HG02970 (cell line): ENCODE measurements around the gene NEURL4.

Source experiments
- ATAC-seq: cut with Tn5 transposase; IDR thresholded peaks from one replicate; pipeline ENCODE4 v1.9.1; 2021; ENCODE audit warnings: mild to moderate bottlenecking, moderate library complexity, moderate number of reproducible peaks; ENCODE audit not compliant: unreplicated experiment, low FRiP score

The NEURL4 gene

DNA sequence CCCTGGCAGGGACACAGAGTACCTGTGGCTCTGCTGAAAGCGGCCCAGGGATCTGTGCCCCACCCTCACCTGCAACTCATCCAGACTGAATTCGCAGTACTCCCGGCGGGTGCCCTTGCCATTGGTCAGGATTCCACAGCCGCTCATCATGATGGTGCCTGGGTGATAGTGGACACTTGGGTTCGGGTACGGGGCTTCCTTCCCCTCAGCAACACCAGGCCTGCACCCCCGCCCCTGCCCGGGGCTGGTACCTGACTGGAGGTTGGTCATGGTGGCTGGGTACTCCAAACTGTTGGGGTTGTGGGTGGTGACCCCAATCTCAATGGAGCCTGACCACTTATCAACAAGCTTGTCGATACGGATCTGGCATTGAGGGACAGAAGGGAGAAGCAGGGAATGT is 2.9 kb downstream of the NEURL4 start:
- no peak for ATAC-seq

DNA sequence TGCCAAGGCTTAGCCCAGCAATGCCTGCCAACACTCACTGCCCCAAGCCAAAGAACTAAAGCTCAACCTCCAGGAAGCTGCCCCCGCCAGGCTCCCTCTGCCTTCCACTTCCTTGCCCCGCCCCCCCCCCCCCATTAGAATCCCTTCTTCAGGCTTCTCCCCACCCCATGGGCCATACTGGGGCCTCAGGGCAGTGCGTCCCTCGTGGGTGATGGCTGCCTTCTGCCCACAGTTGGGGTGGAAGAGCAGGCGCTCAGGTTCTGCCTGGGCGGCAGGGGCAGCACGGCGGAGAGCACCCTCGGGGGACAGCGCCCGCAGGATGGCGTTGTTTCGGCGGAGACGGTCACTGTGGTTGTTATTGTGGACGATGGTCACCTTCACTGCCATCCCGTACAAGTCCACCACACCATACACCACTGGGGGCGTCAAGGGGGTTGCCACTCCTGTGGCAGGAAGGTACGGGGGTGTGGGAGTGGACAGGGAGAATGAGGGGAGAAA is 4.1 kb downstream of the NEURL4 start:
- ATAC-seq: no peak

DNA sequence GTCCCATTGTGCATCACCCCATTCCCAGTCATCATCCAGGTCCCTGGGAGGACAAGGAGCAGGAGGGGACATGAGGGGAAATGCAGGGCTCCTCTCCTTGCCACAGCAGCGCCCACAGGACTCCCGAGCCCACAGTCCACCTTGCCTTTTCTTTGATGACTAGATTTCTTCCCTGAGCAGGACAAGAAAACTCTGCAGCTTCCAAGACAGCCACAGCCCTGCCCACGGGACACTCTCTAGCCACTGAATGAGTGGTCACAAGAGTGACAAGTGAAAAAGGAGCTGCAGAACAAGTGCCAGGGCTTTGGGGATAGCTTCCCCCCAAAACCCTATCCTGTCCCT is 4.7 kb downstream of the NEURL4 start:
- ATAC-seq: no peak

DNA sequence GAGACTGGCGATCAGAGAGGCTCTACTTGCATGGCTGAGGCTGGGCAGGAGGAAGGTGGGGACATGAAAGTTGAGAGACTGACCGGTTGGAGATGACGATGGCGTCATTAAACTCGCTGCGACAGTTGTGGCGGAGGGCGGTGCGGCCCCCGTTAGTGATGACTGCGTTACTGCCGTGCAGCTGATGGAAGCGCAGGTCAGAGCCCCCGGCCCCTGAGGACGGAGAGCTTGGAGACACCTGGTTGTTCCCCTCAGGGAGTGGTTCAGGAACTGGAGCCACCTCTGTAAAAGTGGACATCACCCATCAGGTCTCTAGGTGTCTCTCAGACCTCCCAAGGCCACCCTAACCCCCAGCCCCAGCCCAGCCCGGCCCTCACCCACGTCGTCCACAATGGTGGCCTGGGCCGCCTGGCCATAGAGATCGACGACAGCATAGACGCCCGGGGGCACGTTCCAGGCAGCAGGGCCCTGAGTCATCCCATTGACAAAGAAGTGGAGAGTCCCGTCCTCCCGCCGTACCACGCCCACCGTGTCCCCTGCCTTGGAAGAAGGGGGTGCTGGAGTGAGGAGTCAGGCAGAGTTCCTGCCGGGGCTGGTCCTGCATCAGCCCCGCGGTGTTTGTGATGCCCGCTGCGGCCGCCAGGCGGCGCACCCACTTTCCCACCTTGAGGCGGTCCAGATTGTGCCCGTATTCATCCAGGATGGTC is 5.3 kb downstream of the NEURL4 start:
- ATAC-seq: no peak

DNA sequence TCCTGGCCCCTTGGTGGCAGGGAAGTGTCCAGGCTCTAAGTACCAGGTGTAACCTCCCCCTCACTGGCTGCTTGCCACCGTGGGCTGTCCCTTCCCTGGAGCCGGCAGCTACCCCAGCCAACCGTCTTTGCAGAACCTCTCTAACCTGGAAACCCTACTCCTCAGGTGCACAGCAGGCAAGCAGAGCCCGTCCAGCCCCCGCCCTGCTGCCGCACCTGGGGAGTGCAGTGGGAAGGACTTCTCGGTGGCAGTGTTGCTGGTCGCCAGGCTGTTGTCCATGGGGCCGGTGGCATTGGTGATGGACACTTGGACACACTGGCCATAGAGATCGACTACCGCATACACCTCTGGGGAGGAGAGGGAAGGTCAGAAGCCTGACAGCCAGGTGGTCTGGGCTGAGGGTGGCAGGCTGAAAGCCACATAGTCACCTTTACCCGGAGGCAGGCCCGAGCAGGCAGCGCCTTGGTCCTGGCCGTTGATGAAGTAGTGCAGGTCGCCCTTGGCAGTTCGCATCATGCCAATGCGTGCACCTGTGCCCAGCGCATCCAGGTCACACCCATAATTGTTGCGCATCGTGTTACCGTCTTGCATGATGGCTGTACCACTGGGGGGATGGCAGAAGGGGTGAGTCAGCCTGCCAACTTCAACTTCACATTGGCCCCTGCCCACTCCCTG is 6.5 kb downstream of the NEURL4 start:
- no peak for ATAC-seq

DNA sequence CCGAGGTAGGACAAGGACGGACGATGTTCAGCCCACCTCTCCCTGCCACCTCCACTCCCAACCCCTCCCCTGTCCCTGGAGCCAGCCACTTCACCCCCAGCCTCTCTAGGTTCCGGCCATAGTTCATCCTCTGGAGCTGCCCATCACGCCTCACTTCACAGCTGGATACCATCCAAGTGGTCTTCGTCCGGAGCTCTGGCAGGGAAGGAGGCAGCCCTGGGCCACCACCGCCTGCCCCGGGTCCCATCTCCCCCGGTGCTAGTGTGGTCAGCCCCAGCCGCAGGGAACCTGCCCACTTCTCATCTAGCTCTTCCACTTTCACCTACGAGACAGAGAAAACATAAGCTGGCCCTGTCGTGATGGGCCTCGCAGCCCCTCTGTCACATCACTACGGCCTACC is 7.7 kb downstream of the NEURL4 start:
- no peak for ATAC-seq

DNA sequence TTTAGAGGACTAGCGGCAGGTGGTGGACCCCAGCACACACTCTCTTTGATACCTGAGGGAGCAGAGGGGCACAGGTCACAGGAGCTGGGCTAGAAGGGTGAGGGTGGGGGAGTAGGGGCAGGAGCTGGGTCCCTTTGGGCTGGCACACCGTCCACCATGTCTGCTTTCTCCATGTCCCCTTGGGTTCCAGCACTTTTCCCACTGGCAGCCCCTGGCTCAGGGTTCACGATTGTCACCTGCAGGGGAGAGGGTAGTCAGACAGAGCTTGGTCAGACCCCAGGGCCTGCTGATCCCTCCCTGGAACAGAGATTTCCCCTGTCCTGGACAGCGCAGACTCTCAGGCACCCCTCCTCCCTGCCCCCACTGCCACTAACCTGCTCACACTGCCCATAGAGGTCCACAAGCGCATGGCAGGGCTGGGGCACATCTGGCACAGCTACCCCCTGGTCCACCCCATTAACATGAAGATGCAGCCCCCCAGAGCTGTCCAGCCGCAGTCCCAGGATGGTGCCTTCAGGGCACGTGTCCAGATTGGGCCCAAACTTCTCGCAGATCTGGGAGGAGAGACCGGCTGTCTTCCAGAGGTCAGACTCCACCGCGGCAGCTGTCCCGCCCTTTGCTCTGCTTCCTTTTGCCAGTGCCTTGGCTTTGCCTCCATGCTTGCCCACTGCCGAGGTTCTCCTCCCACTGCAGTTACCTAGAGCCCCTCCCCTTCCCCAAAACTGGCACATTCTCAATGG is 10.8 kb downstream of the NEURL4 start:
- no peak for ATAC-seq

DNA sequence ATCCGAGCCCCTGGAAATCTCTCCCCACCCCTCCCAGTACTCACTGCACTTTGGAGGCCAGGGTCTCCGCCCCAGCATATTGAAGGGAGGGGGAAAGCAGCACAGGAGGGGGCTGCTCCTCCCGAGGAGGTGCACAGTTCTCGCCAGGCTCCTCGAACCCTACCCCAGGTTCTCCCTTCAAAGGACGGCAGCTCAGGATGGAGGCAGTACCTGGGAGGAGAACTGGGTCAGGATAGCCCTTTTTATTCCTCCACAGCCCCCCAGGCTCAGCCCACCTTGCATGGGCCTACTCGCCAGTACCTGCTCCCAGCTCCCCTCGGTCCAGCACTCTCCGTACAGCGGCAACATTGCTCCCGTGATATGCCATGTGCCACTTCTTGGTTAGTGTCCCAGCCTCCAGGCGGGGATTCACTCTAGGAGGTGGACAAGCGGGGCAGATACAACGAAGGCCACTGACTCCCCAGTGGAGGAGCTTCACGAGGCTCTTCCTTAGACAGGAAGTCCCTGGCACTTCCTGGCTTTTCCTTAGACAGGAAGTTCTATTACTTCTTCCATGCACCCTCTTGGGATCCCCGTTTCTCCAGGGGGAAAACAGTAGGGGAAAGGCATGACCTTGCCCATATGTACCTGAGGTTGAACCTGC is 11.9 kb downstream of the NEURL4 start:
- no peak for ATAC-seq

DNA sequence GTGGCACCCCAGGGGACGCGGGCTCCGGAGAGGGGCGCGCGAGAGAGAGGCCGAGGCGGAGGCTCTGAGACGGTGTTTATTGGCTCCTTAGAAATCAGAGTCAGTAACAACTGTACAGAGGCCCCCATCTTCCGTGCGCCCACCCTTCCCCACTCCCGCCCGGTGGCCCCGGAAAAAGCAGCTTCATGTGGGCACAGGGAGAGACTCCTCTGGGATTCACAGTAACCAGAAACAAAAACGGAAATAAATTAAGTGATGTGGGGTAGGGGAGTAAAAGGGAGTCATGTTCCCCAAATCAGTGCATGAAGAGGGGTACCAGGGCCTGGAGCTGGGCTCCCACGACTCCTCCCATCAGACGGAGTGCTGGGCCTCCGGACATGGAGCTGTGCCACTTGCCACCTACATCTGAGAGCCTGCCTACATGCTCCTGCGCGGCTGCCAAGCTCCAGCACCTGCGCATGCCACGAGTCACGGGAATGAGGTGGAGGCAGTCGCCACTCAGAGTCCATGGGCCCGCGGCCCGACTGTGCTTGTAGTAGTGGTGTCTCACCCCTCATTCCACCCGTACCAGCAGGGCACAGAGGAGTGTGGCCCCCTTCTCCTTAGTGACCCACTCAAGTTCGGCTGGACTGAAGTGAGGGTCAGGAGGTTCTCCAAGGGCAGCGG is 13.4 kb downstream of the NEURL4 start:
- no peak for ATAC-seq

DNA sequence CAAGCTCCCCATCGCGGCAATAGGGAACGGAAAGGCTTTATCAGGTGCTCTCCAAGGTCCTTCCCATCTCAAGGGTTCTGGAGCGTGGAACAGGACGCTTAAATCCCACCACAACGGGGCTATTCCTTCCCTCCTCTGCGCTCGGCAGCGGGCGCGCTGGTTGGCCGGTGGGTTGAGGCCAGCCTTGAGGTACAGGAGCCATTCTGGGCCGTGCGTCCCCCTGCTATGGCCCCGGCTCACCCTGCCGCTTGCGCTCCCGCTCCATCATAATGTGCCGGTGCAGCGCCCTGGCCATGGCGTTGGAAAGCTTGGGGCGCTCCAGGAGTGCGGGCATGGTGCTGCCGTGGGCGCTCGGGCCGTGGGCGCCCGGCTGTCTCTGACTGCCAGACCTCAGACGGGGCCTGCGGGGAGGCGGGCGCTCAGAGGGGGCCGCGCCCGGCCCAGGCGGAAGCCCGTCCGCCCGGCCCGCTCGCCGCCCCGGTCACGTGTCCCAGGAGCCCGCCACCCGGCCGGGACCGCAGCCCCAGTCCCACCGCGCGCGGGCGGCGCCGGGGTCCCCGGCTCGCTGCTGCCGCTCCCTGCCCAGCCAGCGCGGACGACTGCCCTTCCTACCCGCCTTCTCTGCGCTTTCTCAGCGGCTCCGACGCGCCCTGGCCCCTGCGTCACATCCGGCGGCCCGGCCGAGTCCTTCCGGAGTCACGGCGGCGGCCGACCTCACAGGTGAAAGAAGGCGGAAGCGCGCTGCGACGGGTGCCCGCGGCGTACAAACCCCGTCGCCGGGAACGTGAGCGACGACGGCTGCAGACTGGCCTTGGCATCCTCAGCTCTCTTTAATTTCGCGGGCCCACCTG is 14.2 kb downstream of the NEURL4 start, which contains the start of gene GPS2:
Gene GPS2, minus strand, starts transcription at position 642 of the 851 bp plus-strand sequence. Its CDS starts 308 bp downstream, at position 334.
- peak; percentile 66 for ATAC-seq

DNA sequence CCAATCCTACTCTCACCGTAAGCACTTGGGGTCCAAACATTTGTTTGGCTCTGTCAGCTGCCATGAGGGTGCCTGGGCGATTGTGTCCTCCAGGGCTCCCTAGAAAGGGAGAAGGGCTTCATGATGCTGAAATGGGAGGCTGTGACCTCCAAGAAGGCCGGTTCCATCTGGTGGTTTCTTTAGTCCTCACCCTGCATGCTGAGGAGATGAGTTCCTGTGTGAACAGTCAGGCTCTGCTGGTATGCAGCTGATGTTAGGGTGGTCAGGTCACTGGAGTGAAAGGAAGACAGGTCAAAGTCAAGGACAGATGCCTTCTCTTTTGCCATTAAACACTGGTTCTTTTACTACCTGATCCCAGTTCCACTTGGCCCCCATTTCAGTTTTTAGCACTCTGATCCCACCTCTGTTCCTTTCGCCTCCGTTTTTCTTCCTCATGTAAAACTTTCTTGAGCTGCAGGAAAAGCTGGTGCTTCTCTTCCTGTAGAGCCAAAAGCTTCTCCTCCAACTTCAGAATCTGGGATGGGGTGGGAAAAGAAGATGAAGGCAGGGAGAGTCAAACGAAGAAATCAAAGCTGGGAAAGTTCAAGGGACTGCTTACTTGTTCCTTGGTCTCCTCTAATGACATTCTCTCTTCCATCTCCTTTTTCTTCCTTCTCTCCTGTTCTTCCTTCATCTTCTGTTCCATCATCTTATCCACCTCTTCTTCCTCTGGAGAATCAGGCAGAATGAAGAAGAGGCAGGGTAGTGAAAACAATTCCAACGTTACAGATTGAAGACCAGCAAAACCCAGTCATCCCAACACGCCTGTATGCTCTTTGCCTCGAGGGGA is 15.0 kb downstream of the NEURL4 start:
- no peak for ATAC-seq

DNA sequence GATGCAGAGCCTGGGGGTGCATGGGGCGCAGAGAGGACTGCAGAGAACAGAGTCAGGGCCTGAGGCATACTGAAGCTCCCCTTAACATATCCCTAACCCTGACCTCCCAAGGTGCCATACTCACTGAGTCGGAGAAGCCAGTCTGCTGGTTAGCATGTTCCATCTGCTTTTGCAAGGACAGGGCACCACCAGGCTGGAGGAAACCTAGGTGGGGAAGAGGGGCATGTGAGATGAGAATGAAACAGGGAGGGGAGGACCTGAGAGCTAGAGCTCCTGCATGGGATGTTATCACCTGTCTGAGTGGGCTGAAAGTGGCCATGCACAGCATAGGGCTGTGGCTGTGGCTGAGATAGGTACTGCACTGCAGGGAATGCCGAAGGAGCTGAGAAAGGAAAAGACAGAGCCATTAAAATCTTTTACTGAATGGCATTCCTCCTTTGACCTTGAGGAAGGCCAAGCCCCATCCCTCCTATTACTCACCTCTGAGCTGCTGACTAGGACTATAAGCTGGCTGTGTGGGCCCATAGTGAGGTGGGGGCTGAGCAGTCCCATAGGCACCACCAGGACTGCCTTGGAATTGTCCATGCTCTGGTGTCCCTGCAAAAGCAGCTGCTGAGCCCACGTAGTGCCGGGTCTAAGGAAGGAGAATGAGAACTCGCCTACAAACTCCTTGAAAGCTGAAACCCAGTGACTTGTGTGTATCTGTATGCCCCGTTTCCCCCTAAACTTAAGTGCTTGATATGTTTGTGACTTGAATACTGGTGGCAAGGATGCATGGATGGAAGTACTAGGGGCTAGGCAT is 15.8 kb downstream of the NEURL4 start:
- no peak for ATAC-seq

DNA sequence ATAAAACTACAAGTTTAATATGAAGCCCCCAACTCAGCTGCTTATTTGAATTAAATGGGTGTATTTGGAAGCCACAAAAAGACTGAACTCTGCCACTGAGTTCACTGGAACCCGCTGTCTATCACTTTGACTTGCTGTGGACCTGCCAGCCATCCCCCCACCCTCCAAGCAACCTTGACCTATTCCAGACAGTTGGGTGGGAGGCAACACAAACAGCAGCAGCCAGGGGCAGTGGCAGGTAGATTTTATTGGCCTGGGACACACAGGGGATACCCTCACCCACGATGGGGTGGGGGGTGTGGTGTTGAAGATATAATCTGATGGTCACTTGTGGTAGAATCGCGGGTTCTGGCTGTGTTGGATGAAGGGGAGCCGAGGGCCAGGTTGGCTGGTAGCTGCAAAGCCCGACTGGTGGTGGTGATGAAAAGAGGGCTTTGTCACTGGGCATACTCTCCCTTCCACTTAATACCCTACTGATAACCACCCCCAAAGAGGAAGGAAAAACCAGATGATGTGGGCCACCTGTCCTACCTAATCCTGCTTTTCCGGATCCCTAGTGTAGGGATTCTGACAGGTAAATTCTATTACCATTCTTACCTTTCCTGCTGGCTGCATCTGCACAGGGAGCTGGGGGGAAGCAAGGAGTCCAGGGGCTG is 16.6 kb downstream of the NEURL4 start:
- ATAC-seq: no peak

DNA sequence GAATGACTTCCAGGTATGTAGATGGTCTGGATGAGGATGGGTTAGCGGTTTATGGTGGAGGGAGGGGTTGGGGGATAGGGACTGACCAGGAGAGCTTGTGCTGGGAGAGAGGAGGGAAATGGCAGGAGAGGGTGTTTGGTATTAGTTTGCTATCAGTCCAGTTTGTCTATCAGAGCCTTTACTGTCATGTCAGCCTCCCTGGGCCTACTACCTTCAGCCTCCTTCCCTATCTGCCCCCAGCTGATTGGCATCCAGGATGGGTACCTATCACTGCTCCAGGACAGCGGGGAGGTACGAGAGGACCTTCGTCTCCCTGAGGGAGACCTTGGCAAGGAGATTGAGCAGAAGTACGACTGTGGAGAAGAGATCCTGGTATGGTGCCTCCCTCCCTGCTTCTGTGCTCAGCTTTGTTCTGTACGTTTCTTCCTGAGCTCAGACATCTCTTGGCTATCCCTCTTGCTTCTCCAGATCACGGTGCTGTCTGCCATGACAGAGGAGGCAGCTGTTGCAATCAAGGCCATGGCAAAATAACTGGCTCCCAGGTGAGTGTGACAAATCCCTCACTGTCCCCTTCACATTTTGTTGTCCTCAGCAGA is 17.9 kb downstream of the NEURL4 start:
- no peak for ATAC-seq

DNA sequence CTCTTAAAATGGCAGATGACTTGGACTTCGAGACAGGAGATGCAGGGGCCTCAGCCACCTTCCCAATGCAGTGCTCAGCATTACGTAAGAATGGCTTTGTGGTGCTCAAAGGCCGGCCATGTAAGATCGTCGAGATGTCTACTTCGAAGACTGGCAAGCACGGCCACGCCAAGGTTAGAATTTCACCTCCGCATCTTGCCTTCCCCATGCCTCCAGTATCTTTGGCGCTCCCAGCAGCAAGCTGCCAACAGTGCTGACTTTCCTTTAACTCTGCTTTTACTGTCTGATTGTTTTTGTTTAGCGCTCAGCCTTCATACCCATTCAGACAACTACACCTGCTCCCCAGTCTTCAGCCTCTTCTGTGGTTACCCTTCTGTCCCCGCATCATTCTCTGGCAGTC is 19.5 kb downstream of the NEURL4 start:
- no peak for ATAC-seq

DNA sequence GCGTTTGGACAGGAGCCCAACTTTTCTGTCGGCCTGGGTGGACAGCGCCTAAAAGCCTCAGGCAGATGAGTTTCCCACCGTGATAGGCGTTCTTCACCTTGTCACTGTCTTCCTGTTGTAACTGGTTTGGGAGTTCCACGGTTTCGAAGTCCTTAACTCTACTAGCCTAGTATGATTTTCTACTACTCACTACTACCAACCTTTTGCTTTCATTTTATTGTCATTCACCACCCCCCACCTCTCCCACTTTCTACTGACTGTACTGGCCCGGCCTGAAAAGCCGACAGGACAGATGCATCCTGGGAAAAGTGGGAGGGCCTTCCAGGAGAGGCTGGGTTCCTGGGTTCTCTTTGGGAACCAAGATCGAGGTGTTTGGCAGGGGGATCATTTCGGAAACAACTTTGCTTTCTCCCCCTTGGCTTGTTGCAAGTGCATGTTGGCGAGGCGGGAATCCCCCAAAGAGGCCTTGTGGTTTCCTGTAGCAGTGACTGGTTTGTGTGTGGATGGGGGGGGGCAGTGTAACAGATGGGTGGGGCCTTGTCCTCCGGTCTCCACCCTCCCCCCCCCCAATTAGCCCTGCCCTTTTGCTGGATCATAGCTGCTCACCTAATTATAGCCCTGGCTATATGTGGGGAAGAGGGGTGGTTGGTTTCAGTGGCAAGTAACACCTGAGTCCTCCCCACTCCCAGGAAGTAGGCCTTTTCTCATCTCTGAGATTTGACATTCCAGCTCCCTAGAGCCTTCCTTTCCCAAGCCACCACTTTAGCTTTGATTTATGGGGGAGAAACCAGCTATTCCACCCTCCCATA is 20.3 kb downstream of the NEURL4 start:
- ATAC-seq: no peak
